Choroid plexus epithelial cell (primary cell): Measurements from ENCODE around the gene FGGY.

Source experiments
- DNase-seq: peaks from one replicate; pipeline ENCODE4 v3.0.0-alpha.2; 2010; ENCODE audit warnings: low read depth
- H3K4me3 ChIP-seq: 2 replicates; pipeline ENCODE4 v1.5.1; 2011; ENCODE audit warnings: low read depth, mild to moderate bottlenecking, control low read depth, low read length, moderate library complexity
- TF ChIP-seq, protein P1 (sequence below): conservative IDR thresholded peaks from 2 replicates; pipeline ENCODE4 v1.5.1; 2011; ENCODE audit warnings: low read depth, mild to moderate bottlenecking, control low read depth, inconsistent platforms, low read length, moderate library complexity

The FGGY gene

DNA sequence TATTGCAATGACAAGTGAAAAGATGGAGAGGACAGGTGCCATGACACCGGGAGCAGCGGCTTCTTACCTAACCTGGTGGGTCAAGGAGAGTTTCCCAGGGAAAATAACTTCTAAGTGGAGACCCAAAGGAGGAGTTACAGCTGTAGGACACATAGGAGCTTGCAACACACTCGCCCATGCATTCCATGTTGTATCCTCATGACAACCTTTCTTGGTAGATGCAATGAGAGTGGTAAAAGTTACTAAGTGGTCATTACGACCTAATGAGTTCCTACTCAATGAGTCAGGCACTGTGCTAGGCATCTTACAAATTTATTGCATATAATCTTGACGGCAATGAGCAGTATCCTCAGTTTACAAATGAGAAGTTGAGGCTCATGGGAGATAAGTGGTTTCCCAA, 398.4 kb downstream of the FGGY start:
- no peak overlapping the region for H3K4me3 ChIP-seq
- DNase-seq = no peak
- TF ChIP-seq, protein P1, sequence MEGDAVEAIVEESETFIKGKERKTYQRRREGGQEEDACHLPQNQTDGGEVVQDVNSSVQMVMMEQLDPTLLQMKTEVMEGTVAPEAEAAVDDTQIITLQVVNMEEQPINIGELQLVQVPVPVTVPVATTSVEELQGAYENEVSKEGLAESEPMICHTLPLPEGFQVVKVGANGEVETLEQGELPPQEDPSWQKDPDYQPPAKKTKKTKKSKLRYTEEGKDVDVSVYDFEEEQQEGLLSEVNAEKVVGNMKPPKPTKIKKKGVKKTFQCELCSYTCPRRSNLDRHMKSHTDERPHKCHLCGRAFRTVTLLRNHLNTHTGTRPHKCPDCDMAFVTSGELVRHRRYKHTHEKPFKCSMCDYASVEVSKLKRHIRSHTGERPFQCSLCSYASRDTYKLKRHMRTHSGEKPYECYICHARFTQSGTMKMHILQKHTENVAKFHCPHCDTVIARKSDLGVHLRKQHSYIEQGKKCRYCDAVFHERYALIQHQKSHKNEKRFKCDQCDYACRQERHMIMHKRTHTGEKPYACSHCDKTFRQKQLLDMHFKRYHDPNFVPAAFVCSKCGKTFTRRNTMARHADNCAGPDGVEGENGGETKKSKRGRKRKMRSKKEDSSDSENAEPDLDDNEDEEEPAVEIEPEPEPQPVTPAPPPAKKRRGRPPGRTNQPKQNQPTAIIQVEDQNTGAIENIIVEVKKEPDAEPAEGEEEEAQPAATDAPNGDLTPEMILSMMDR = no peak

DNA sequence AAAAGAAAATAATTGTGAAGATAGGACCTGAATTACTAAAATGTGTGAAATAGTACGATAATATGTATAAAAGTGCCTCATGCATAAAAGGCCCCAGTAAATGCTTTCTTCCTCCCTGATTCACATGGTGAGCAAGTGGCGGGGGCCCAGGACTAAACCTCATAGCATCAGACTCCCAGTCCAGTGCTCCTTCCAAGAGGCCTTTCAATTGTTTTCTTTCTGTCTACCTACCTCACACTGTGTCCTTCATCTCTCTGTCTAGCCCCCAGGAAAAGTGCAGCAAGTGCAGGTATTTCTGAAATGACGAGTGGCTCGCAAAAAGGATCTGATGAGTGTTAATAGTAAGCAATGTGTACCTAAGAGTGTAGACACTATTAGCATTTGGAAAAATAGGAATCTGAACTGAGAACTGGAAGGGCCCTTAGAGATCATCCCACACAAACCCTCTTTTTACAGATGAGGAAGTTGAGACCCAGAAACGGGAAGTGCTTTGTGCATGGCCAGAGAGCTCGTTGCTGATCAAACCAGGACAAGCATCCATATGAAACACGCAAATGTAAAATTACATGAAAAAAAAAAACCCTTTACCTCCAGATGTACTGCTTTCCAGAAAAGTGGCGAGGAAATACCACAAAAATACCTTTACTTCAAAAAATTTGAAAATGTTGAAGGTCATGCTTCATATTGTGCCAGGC, 399.7 kb downstream of the FGGY start:
- DNase-seq = no peak
- H3K4me3 ChIP-seq = no peak overlapping the region
- TF ChIP-seq, protein P1 = no peak

DNA sequence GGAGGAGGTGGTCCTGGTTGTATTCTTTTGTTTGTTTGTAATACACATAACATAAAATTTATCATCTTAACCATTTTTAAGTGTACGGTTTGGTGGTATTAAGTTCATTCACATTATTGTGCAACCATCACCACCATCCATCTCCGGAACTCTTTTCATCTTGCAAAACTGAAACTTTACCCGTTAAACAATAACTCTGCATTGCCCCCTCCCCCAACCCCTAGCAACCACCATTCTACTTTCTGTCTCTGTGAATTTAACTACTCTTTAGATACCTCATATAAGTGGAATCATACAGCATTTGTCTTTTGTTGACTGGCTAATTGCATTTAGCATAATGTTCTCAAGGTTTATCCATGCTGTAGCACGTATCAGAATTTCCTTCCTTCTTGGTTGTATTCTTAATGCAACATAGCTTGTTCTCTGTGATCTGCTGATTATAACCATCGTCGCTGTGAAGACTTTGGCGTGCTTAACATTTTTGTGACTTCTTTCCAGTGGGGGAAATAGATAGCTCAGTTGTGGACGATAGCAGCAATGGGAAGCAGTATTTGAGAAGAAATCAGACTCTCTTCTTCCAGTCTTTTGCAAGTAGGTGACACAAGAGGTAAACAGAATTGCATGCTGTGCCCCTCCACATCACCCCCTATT, 400.4 kb downstream of the FGGY start:
- no peak overlapping the region for H3K4me3 ChIP-seq
- peak; percentile 51 for DNase-seq
- TF ChIP-seq, protein P1 = no peak

DNA sequence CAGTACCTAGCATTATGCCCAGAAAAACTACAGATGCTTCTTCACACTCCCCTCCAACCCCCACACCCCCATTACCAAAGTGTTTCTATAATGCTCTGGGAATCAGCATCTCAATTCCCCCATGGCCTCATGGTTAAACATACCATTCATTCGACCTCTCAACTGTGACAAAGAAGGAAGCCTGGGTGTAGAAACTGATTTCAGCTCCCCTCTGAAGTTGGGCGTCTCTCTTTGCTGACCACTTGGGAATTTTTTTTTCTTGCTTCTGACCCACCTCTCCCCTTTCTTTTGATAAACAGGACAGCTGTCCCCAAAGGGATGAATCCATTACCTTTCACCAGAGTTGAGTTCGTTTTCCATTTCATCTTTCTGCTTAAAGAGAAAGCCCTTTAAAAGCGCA, 401.5 kb downstream of the FGGY start:
- no peak for DNase-seq
- H3K4me3 ChIP-seq = no peak overlapping the region
- TF ChIP-seq, protein P1 = no peak

DNA sequence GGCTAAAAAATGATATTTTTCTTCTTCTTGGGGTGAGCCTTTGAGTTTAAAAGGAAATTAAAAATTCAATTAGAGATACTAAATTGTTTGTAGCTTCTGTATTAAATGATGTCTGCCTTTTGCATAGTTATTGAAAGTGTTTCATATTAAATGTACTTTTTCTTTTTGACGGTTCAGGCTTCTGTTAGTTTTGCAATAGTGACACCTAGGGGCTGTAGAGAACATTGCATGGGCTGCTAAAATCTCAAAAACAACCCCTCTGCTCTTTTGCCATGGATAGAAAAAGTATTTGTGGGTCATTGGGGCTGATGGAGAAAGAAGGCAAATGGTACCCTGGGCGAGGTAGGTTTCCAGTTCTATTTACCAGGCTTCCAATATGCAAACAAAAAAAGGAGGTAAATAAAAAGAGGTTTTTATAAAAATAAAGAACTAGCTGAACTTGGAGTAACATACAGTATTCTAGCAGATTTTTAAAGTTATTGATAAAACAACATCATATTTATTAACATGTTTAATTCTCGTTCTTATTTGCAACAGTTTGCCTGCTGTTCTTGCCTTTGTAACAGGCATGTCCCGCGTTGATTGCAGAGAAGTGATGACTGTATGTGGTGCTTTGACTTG, 402.4 kb downstream of the FGGY start:
- peak; percentile 71 for DNase-seq
- TF ChIP-seq, protein P1 = peak; percentile 90
- no peak overlapping the region for H3K4me3 ChIP-seq

DNA sequence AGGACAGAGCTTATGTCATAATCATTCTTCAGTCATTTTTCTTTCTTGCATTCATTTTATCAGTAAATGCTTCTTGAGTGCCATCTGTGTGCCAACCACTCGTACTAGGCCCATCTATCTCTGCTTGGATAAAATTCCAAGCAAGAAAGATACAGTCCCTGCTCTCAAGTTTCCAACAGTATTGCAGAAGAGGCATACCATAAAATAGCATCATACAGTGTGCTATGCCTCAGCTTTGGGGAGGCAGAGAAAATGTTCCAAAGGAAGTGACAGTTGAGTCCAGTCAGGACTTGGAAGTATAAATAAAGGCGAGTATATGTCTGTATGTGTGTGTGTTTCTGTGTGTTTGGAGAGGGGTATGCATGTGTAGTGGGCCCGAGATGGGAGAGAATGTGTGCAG, 404.5 kb downstream of the FGGY start:
- peak; percentile 50 for DNase-seq
- TF ChIP-seq, protein P1 = no peak
- H3K4me3 ChIP-seq = no peak overlapping the region
